Cerebellar nuclear complex (tissue), 1 donor: ENCODE measurements around the gene C12orf76.
"Not testable (repeated sequence)": the region's sequence is repeated elsewhere in the genome, so short reads cannot be mapped to it uniquely, and the experiment has no call there.

Experiments
- DNase-seq, 2 experiments: peaks; one replicate each; lab custom pipeline; 2025; lab: John Stamatoyannopoulos, UW

C12orf76 gene

DNA sequence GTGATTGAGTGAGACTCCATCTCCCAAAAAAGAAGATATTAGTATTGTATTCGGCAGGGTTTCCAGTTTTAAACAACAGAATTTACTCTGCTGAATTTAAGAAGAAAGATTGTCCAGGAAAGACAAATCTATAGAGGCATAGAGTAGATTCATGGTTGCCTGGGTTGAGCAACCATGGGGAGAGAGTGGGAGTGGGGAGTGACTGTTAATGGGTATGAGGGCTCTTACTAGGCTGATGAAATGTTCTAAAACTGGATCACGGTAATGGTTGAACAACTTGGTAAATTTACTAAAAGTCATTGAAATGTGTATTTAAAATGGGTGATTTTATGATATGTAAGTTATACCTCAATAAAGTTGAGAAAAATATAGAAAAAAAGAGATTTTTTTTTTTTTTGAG is 13.9 kb upstream of the C12orf76 start:
- no peak for DNase-seq

- DNase-seq: no peak
These were observed 11.3 kb upstream of the C12orf76 start for GRCh38 chr12:110059651-110060000.

GRCh38 chr12:110058875-110059615 is 10.7 kb upstream of the C12orf76 start:
- no peak for DNase-seq

- not testable (repeated sequence) for DNase-seq
These were observed 8.3 kb upstream of the C12orf76 start for GRCh38 chr12:110056643-110057042.

- DNase-seq: not testable (repeated sequence)
These were observed 7.3 kb upstream of the C12orf76 start for GRCh38 chr12:110055375-110056352.

DNA sequence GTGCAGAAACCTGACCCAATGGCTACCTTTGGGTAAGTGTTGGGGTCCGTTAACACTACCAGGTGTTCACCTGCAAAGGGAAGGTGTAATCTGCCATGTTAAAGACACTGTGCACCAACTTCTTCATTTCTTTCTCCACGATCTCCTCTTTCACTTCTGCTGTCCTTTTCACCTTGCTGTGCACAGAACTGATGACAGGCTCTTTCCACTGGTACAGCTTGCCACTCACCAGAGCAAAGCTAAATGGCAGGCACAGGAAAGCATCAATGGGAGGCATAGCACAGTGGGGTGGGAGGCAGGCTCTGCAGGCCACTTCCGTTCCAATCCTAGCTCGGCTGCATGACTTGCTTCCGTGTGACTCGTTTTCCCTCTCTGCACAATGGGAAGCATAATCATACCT is 2.6 kb upstream of the C12orf76 start:
- no peak for DNase-seq

DNA sequence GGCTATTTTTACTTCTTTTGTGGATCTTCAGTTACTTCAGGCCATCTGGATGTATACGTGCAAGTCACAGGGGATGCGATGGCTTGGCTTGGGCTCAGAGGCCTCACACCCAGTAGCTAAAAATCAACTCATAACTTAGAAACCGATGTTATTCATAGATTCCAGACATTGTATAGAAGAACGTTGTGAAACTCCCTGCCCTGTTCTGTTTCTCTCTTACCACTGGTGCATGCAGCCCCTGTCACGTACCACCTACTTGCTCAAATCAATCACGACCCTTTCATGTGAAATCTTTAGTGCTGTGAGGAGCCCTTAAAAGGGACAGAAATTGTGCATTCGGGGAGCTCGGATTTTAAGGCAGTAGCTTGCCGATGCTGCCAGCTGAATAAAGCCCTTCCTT is 1.3 kb upstream of the C12orf76 start:
- DNase-seq: not testable (repeated sequence)

GRCh38 chr12:110049034-110049433 is 712 bp upstream of the C12orf76 start:
- DNase-seq: not testable (repeated sequence)

DNA sequence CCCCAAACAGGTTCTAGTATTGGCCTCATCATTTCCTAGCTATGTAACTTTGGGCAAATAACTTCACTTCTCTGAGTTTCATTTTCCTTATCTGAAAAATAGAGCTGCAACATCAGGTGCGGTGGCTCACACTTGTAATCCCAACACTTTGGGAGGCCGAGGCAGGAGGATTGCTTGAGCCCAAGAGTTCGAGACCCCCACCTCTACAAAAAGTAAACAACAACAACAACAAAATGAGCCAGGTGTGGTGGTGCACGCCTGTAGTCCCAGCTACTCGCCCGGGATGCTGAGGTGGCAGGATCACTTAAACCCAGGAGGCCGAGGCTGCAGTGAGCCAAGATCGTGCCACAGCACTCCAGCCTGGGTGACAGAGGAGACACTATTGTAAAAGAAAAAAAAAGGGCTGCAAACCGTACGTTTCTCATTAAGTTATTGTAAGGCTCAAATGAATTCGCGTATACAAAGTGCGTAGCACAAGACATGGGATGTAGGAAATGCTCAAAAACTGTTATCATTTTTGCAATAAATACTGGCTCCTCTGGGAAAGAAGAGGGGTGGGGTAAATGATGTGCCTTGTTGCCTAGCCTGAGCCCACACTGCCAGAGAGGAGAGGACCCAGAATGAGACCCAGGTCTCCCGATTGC is 903 bp downstream of the C12orf76 start:
- no peak for DNase-seq

DNA sequence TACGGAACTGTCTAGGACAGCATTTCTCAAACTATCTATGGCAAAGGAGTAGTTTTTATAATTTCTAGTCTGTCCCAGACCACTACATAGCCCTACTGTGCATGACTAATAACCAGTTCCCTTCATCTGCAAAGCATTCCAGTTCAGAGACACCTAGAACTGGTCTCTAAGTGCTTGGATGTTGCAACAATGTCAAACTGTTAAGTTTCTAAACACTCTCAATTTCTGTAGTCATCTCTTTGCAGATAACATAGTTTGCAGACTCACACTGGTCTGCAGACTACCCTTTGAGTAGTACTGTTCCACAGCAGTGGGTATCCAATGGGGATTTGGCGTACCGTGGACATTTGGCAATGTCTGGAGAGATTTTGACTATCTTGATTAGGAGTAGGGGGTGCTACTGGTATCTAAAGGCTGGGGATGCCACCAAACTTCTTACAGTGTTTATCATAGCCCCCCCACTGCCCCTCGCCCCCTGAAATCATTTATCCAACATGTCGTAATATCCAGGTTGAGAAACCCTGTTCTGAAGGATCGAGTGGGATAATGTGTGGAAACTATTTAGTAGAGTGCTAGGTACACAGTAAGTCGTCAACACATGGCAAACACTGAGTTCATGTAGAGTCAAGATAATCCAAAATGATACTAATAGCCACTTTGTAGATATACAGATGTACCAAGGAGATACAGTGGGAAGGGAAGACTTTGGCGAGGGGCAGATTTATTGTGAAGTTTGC is 1.7 kb downstream of the C12orf76 start:
- no peak for DNase-seq

DNA sequence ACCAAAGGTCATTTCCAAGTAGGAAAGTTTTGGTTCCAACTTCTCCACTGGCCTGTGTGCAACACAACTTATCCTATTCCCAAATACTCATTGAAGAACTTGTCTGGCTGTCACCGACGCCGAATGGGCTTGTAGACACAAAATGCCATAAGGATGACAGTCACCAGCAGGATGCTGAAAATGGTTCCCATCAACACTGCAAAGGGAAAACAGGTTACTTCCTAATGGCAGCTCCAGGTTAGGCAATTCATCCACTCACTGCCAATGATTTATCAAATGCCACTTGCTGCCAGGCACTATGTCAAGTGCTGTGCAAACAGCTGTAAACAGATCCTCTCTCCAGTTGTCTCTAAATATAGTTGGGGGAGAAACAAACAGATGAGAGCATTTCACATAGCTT is 6.1 kb downstream of the C12orf76 start:
- no peak for DNase-seq

DNA sequence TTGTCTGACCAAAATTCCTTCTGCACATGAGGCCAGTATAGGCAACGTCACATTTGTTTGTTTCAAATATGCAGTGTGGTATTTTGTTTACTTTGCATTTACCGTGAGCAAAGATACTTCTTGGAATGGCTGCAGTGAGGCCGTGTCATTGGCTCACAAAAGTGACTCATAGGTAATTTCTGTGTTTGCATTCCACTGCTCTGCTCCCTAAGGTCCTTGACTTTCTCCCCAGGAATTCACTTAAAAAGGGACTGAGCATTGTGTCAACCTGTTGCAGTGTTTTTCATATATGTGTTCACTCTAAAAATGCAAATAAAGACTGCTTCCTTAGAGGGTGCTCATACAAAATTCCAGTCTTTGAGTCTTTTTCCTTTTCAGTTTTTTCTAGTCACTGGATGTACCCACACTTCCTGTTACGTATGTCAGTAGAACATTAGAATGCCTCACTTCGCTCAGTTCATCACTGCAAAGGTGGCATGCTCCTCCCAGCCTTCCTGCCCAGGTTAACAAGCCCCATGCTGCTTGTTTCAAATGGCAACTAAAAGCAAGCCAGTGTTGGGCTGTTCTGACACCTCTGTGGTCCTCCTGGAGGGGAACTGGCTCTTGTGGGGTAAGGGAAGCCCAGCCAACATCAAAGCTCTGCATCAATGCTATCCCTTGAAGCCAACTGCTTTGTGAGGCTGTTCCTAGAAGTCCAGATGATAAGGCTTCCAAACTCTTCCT is 9.1 kb downstream of the C12orf76 start:
- no peak for DNase-seq

DNA sequence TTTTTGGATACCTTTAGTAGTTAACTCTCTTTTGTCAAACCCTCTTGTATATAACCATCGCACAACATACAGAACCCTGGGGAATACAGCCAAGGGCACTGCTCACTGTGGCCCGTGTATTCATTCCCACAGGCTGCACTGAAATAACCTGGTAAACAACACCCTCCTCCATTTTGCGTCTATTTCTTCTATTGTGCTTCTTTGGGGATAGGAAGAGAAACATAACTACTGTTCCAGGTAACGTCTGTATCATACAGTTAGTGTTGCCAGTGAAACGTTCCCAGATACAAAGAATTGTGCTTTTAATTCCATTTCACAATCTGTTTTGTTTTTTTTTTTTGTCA is 9.6 kb downstream of the C12orf76 start:
- no peak for DNase-seq

- no peak for DNase-seq
These were observed 11.0 kb downstream of the C12orf76 start for GRCh38 chr12:110037315-110037714.

- DNase-seq: no peak
These were observed 12.7 kb downstream of the C12orf76 start for GRCh38 chr12:110035534-110036104.

DNA sequence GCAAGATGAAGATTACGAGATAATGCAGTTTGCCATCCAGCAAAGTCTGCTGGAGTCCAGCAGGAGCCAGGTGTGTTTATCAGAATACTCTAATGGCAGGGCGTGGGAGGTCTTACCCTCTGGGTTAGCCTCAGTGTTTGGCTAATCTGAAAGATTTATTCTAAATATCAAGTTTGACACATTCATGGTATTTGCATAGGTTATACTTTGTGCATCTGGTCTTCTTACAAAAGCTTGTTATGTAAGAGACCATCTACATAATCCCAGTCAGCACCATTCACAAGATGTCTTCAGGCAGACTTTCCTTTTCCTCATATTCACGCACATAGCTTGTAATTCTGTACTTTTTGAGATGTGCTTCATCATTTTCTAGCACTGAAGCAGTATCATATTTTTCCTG is 14.4 kb downstream of the C12orf76 start:
- DNase-seq: no peak

- DNase-seq: no peak
These were observed 19.0 kb downstream of the C12orf76 start for GRCh38 chr12:110029290-110029815.

DNA sequence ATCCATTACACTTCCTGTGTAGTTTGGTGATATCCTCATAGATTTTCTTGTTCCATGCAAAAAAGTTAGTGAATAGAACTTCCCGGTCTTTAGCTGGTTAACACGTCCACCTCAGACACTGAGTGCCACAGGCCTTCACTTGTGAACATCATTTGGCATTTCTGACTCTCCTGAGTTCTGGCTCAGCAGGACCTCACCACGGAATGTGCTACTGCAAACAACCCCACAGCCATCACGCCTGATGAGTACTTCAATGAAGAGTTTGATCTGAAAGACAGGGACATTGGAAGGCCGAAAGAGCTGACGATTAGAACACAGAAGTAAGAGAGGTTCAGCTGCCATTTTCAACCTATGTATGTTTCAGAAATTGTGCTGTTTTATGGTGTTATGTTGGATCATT is 20.0 kb downstream of the C12orf76 start:
- DNase-seq: no peak

DNA sequence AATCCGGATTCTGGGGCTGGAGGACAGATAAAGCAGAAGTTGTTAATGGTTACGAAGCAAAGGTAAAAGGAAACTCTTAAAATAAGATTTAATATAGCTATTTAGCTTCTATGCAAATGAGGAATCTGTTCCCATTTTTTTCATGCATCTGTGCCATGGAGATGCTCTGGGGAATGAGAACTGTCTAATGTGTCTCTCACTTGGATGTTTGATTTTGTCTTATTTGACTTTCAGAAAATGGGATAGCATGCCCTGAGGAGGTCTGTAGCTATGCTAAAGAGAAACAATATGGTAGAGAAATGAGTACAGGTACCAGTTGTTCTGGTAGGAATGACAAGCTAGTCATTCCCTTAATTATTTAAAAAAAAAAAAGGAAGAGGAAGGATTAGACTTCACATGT is 24.3 kb downstream of the C12orf76 start:
- DNase-seq: no peak

DNA sequence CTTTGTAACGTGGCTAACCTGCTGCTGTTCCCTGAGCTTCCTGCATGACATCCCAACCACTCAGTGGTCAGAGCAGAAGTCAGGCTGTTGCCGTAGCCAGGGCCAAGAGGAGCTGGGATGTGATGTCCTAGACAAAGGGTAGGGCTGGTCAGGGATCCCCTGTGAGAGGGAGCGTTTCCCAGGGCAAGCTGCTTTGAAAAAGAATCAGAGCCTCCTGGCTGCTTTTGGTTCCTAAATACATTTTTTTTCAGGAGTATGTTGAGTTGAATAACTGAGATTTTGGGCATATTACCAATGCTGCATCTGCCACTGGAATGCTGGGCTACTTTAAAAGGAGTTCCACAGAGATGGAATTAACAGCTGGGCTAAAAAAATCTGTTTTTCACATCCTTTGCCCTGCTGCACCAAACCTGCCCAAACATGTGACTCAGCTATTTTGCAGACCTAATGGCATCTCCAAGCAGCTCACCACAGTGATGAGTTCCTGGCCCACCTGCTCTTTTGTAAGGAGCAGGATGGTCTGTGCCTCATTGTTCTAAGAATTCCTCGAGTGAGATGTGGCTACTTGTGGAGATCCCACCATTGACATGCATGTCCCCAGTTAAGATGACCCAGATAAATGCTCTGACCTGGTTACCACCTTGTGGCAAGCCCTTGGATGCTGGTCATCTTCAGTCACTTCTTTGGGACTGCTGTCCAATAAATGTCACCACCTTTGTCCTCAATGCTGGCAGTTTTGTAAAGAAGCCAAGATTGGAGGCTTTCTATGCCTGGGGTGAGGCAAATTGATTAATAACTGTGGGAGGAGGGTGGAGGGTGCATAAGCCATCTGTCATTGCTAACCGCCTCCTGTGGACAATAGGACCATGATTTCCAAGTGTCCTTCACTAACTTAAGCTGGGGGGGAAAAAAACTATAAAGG is 25.0 kb downstream of the C12orf76 start:
- no peak for DNase-seq
